Measurements from ENCODE around the gene CDCA7L.

- TF ChIP-seq CTCF (conservative IDR thresholded peaks at IDR 0.05; ENCODE audit: low read depth, low read length) (no peak), USF2 (IDR thresholded peaks at IDR 0.05; ENCODE audit: low read depth, low read length) (no peak), SMC3 (IDR thresholded peaks at IDR 0.05; ENCODE audit: low read depth, low read length) (no peak), MXI1 (IDR thresholded peaks at IDR 0.05; ENCODE audit: borderline replicate concordance, low read depth, low read length) (no peak), CEBPB (IDR thresholded peaks at IDR 0.05; ENCODE audit: low read depth, low read length) (no peak), FOS (IDR thresholded peaks at IDR 0.05; ENCODE audit: low read depth, low read length) (no peak), POLR2A (IDR thresholded peaks at IDR 0.05; ENCODE audit: low read depth, low read length) (no peak), RCOR1 (IDR thresholded peaks at IDR 0.05; ENCODE audit: insufficient replicate concordance, low read length) (no peak), RFX5 (IDR thresholded peaks at IDR 0.05; ENCODE audit: low read depth, low read length) (no peak), MAZ (IDR thresholded peaks at IDR 0.05; ENCODE audit: borderline replicate concordance, low read depth, low read length) (no peak), NFE2L2 (IDR thresholded peaks at IDR 0.05; ENCODE audit: low read depth, low read length) (no peak)
These were observed 40.4 kb upstream of the CDCA7L start for GRCh38 chr7:21986096-21986495.
